OCI-LY1 (cell line): ENCODE results near the gene RHOXF2B.

ENCODE experiments used
- H2AFZ ChIP-seq: fragments of 200-600 bp; sonication (generic), shearing (Covaris generic); 2 replicates; pipeline ENCODE4 v1.6.0; 2014; ENCODE audit warnings: antibody characterized with exemption, mild to moderate bottlenecking, low read length
- H3F3A ChIP-seq: fragments of 200-600 bp; sonication (generic), shearing (Covaris generic); 2 replicates; pipeline ENCODE4 v1.6.0; 2014; ENCODE audit warnings: mild to moderate bottlenecking, antibody characterized with exemption, low read length, moderate library complexity; ENCODE audit not compliant: insufficient read depth
- H3K27ac ChIP-seq: fragments of 200-600 bp; sonication (generic); 2 replicates; pipeline ENCODE4 v1.5.1; 2014; ENCODE audit warnings: low read length, mixed run types, mild to moderate bottlenecking, low read depth; ENCODE audit not compliant: poor library complexity, severe bottlenecking
- H3K27me3 ChIP-seq: fragments of 200-600 bp; sonication (generic); 2 replicates; pipeline ENCODE4 v1.6.0; 2014; ENCODE audit warnings: antibody characterized with exemption, mild to moderate bottlenecking, low read length, moderate library complexity; ENCODE audit not compliant: insufficient read depth
- H3K36me3 ChIP-seq: fragments of 200-600 bp; sonication (generic); 2 replicates; pipeline ENCODE4 v1.6.1; 2014; ENCODE audit warnings: mild to moderate bottlenecking, antibody characterized with exemption, low read length, moderate library complexity, mixed read lengths; ENCODE audit not compliant: insufficient read depth
- H3K4me1 ChIP-seq: fragments of 200-600 bp; sonication (generic); 2 replicates; pipeline ENCODE4 v1.5.1; 2014; ENCODE audit warnings: mild to moderate bottlenecking, low read length, moderate library complexity; ENCODE audit not compliant: insufficient read depth, severe bottlenecking
- H3K4me2 ChIP-seq: fragments of 200-600 bp; sonication (generic), shearing (Covaris generic); 2 replicates; pipeline ENCODE4 v1.6.1; 2014; ENCODE audit warnings: low read length
- H3K4me3 ChIP-seq: fragments of 200-600 bp; sonication (generic); 2 replicates; pipeline ENCODE4 v1.5.1; 2014; ENCODE audit warnings: low read length, low read depth, mild to moderate bottlenecking, mixed read lengths; ENCODE audit not compliant: poor library complexity, severe bottlenecking
- H3K79me2 ChIP-seq: fragments of 200-600 bp; shearing (Covaris generic); 2 replicates; pipeline ENCODE4 v1.6.1; 2016; ENCODE audit warnings: mixed run types, low read length, mixed read lengths; ENCODE audit not compliant: insufficient read depth
- H3K9ac ChIP-seq: fragments of 200-600 bp; sonication (generic), shearing (Covaris generic); 2 replicates; pipeline ENCODE4 v1.6.1; 2014; ENCODE audit warnings: mild to moderate bottlenecking, low read length, mixed read lengths
- H3K9me2 ChIP-seq: fragments of 200-600 bp; sonication (generic), shearing (Covaris generic); 2 replicates; pipeline ENCODE4 v1.6.1; 2014; ENCODE audit warnings: low read depth, mild to moderate bottlenecking, low read length, mixed read lengths
- H3K9me3 ChIP-seq: fragments of 200-600 bp; shearing (Covaris generic); 2 replicates; pipeline ENCODE4 v1.6.1; 2014; ENCODE audit warnings: low read length, mixed read lengths
- H4K20me1 ChIP-seq: fragments of 200-600 bp; sonication (generic), shearing (Covaris generic); 2 replicates; pipeline ENCODE4 v1.6.0; 2016; ENCODE audit warnings: mild to moderate bottlenecking, low read length; ENCODE audit not compliant: insufficient read depth
- EZH2 ChIP-seq: fragments of 200-600 bp; sonication (generic), shearing (Covaris generic); IDR thresholded peaks from 2 replicates; pipeline ENCODE4 v1.8.0; 2017; ENCODE audit warnings: borderline replicate concordance, mixed run types, mild to moderate bottlenecking, antibody characterized with exemption, low read length, moderate library complexity, mixed read lengths
- TF ChIP-seq, protein P1 (sequence below): fragments of 200-600 bp; sonication (generic), shearing (Covaris generic); IDR thresholded peaks from 2 replicates; pipeline ENCODE4 v1.5.1; 2017; ENCODE audit warnings: mild to moderate bottlenecking, antibody characterized with exemption, low read length, moderate library complexity, mixed read lengths

RHOXF2B gene

DNA sequence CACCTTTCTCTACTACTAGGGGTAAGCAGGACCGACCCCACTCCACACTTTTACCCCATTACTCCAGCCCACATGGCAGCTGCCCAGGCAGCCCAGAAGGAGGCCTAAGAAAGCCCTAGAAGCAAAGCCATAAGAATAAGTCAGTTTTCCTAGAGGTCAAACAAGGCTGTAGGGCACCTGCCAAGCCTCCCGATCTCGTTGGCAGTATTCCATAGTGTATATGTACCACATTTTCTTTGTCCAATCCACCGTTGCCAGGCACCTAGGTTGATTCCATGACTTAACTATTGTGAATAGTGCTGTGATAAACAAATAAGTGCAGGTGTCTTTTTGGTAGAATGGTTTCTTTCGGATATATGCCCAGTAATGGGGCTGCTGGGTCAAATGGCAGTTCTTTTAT is 54.2 kb downstream of the RHOXF2B start:
- H3K9ac ChIP-seq = no peak overlapping the region
- no peaks in the 10 kb centered on the region for H3K9me3 ChIP-seq
- no peaks in the 10 kb centered on the region for H3K27me3 ChIP-seq
- H4K20me1 ChIP-seq = no peaks in the 10 kb centered on the region
- no peak overlapping the region for H3K4me2 ChIP-seq
- TF ChIP-seq EZH2 = no peak
- TF ChIP-seq, protein P1, sequence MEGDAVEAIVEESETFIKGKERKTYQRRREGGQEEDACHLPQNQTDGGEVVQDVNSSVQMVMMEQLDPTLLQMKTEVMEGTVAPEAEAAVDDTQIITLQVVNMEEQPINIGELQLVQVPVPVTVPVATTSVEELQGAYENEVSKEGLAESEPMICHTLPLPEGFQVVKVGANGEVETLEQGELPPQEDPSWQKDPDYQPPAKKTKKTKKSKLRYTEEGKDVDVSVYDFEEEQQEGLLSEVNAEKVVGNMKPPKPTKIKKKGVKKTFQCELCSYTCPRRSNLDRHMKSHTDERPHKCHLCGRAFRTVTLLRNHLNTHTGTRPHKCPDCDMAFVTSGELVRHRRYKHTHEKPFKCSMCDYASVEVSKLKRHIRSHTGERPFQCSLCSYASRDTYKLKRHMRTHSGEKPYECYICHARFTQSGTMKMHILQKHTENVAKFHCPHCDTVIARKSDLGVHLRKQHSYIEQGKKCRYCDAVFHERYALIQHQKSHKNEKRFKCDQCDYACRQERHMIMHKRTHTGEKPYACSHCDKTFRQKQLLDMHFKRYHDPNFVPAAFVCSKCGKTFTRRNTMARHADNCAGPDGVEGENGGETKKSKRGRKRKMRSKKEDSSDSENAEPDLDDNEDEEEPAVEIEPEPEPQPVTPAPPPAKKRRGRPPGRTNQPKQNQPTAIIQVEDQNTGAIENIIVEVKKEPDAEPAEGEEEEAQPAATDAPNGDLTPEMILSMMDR = no peak
- H3K4me3 ChIP-seq = no peak overlapping the region
- no peaks in the 10 kb centered on the region for H3K79me2 ChIP-seq
- no peaks in the 10 kb centered on the region for H3K36me3 ChIP-seq
- H2AFZ ChIP-seq = no peak overlapping the region
- H3K27ac ChIP-seq = no peak overlapping the region
- H3K4me1 ChIP-seq = no peaks in the 10 kb centered on the region
- H3K9me2 ChIP-seq = no peaks in the 10 kb centered on the region
- no peaks in the 10 kb centered on the region for H3F3A ChIP-seq

DNA sequence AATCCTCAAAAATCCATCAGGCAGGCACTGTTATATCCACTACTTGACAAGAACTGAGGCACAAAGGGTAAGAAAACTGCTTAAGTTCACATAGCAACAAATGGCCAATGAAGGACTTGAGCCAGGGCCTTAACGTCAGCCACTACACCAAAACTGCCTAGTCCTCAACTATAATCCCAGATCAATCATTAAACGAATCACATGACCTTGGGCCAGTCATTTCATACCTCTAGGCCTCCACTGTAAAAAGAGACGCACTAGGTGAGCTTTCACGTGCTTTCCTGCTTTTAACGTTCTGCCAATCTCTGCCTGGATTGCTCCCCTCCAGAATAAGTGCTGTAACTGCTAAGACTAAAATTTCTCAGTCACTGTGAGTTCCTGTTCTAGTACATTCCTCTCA is 54.7 kb downstream of the RHOXF2B start:
- Histone ChIP-seq H3K9me3 (no peaks in the 10 kb centered on the region), H3F3A (no peaks in the 10 kb centered on the region), H3K9me2 (no peaks in the 10 kb centered on the region), H3K27me3 (no peaks in the 10 kb centered on the region), H2AFZ (no peak overlapping the region), H3K4me1 (no peaks in the 10 kb centered on the region), H3K79me2 (no peaks in the 10 kb centered on the region), H3K27ac (no peak overlapping the region), H3K9ac (no peak overlapping the region), H3K4me2 (no peak overlapping the region), H3K36me3 (no peaks in the 10 kb centered on the region), H4K20me1 (no peaks in the 10 kb centered on the region), H3K4me3 (no peak overlapping the region)
- no peak for TF ChIP-seq EZH2
- TF ChIP-seq, protein P1 = no peak
